ENCODE results near the gene SART3.
"Not testable (repeated sequence)": the region's sequence is repeated elsewhere in the genome, so short reads cannot be mapped to it uniquely, and the experiment has no call there.

The SART3 gene

DNA sequence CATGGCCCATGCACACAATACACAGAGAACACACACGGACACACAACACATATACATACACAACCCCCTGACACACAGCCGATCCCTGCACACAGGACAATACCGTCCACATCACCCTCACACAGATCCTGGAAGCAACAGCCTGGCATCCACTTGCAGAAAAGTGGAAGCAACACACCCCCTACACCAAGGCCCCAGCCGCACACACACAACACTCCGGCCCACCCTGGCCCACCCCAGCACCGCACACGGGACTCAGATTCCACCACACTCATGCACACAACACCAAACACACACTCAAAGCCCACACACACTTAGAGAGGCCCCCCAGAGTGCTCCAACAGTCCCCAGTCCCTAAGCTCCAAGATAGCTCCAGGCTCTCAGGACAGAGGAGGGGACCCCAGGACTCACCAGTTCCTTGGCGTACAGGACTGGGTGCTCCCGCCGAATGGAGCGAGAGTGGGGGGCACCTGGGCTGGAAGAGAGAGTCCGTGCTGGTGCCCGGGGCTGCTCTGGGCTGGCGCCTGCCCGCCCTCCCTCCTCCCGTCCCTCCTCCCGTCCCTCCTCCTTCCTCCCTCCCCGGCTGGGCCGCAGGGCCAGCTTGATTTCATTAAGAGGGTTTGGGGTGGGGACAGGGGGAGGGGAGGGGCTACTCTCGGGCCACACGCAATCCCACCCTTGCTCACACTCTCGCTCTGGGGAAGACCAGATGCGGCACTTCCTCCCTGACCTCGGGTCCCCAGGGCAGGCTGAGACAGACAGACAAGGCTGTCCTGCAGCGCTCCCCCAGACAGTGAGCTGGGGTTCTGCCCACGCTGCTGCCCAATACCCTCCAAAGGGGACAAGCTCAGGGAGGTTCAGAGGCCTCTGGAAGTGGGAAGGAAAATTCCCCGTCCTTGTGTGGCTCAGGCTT is 36.8 kb upstream of the SART3 start, which contains the start of gene TMEM119:
Gene TMEM119, minus strand, starts transcription at position 526 of the 913 bp plus-strand sequence. CDS start 5,701 bp downstream, outside the sequence.
- no peak for DNase-seq

DNA sequence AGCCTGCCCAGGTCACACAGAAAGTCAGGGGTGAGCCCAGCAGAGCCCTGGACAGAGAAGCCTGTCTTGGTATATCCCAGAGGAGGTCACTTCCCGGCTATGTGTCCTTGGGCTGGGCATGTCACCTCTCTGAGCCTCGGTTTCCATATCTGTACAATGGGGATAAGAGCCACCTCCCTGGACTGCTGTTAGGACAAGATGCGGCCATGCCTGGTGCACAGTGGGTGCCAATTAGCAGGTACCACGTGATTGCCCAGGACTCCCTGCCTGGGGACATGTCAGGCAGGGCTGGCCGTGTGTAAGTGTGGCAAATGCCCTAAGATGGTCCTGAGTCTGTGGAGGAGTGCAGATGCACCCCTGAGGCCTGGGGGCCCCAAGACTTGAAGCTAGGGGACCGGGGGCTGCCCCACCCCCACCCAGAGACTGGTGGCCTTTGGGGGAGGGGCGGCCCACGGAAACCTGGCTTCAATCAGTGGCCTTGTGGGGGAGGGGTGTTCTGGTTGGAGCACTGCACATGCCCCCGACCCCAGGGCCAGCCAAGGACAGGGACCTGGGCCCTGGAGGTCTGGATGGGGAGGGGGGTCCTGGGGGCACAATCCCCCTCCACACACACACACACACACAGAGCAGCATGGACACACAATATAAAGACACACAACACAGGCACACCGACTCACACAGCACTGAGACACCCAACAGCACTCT is 36.0 kb upstream of the SART3 start:
- no peak for DNase-seq

DNA sequence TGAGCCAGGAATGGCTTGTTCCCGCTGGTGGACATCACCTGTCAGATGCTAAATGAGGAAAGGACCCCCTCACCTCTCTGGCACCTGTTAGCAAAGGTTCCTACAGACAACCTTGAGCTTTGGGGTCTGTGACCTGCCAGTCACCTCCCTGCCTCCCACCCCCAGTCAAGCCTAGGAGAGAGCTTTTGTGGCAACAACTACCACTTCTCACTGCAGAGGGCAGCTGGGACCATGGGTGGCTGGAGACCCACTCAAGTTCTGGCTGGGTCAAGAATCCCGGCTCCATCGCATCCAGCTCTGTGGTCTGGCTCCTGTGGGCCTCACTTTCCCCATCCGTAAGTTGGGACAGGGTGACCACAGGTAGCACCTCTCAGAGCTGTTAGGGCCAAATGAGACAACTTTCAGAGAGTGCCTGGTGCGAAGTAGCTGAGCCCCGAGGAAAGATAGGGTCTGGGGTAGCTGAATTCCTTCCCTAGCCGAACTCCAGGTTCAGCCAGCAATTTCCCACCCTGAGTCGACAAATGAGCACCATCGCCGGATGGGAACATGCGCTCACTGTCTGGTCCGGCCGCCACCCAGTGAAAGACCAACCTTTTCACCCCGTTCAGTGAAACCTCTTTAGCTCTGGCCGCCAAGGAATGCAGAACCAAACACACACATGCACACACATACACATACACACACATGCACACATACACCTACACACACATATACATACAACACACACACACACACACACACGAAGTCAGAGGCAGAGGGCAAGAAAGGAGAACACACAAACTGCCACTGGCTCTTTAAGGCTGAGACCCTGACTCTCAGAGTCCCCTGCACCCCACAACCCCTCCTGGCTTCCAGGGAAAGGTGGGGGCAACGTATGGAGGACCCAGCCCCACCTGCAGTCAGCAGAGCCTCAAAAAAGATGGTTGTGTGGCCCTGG is 35.0 kb upstream of the SART3 start:
- no peak for DNase-seq

DNA sequence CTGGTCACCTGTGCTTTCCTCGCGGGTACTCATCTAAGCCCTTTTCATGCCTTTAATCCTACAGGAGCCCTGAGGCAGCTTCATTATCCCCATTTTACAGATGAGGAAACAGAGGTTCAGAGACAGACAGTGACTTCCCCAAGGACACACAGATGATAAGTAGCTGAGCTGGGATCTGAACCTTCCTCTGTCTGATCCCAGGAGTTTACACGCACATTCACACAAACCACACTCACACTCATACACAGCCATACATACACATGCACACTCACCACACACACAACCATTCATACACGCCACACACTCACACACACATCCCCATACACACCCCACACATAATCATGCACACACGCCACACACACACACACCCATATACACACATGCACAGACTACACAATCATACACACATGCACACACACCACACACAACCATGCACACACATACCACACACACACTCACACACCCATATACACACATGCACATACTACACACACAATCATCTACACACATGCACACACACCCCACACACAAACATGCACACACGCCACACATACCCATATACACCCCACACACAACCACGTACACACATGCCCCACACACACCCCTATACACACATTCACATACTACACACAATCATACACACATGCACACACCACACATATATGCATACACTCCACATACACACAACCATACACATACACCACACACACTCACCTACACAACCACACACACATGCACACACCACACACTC is 34.2 kb upstream of the SART3 start:
- no peak for DNase-seq

DNA sequence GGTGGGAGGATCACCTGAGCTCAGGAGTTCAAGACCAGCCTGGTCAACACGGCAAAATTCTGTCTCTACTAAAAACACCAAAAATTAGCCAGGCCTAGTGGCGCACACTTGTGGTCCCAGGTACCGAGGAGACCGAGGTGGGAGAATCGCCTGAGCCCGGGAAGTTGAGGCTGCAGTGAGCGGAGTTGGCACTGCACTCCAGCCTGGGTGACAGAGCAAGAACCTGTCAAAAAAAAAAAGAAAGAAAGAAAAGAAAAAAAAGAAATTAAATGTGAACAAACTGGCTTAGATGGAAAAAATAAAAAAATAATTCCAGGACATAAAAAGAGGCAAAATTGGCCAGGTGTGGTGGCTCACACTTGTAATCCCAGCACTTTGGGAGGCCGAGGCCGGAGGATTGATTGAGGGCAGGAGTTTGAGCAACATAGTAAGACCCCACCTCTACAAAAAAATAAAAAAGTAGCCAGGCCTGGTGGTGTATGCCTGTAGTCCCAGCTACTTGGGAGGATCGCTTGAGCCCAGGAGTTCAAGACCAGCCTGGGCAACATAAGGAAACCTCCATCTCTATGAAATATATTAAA is 33.4 kb upstream of the SART3 start:
- no peak for DNase-seq

DNA sequence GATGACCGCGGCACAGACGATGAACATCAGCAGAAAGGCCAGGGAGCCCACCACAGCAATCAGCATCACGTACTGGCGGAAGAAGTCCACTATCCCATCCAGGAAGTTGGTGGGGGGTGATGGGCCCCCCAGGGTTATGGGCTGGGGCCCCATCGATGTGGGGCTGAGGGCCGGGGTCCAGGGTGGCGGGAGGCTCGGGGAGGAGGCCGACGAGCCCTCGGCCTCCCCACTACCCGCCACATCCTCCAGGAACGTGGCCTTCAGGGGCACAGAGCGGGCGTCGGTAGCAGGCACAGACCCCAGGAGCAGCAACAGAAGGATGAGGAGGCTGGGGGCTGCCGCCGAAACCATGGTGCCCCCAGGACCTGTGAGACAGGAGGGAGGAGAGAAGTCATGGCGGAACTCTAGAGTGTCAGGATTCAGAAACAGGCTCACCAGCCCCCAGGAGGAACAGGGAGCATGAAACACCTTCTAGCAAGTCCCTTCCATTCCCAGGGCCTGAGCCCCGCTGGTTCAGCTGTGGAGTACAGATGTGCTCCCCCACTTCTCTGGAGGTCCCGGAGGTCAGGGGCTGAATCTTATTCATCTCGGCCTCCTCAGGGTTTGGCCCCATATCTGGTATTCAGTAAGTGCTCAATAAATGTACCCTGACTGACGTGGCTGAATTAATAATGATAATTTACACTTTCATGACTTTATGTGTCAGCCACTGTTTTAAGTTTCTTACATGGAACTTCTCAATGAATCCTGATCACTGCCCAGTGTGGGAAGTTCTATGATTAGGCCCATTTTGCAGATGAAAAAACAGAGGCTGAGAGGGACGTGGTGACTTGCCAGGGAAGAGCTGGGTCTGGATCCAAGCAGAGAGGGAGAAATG is 31.3 kb upstream of the SART3 start:
- no peak for DNase-seq

DNA sequence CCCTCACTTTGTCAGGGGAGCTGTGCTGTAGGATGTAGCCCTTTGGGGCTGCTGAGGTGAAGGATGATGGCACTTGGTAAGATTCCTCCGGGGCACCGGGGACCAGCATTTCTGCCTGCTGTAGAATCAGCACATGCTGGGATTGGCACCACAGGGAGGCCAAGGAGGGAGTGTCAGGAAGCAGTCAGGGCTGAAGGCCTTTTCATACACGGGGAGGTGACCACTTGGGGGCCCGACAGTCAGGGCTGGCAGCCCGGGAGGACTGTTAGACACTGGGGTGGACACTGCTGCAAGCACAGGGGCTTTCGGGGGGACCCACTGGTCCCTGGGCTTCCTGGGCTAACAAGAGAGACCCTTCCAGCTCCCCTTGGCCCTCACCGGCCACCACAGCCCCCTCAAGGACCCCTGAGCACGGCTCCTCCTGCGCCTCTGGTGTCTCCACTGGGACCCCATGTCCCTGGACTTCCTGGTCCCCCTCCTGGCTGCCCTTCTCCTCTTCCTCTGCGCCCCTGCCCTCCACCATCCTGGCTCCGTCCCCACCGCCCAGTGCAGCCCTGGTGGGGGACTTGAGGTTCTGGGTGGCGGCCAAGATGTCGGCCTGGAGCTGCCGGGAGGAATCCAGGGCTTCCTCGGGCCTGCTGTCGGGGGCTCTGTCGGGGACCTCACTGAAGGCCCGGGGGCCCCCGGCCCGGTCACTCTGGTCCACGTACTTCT is 30.5 kb upstream of the SART3 start:
- no peak for DNase-seq

DNA sequence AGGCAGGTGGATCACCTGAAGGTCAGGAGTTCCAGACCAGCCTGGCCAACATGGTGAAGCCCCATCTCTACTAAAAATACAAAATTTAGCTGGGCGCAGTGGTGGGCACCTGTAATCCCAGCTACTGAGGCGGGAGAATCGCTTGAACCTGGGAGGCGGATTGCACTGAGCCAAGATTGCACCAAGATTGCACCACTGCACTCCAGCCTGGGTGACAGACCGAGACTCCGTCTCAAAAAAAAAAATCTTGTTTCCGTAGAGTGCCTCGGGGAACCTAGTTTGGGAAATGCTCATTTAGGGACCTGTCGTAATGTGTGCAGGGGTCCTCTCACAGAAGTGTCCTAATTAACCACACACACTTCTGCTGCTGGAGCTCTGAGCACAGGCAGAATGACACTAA is 29.5 kb upstream of the SART3 start:
- DNase-seq: not testable (repeated sequence)

DNA sequence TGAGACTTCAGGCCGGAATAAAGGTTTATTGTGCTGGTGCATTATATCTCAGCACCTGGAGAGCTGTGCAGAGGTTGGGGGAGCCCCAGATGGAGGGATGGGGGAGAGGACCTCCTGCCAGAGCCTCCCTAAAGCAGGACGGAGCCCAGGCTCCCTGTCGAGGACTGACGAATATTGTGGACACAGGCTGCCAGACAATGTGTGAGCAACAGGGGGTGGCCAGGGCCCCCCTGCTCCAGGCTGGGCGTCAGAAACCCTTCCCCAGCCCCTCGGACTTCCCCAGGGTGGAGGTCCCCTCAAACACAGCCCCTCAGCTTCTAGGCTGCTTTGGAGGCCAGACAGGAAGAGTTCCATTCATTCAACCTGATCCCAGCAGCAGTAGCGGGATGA is 28.9 kb upstream of the SART3 start:
- DNase-seq: no peak

DNA sequence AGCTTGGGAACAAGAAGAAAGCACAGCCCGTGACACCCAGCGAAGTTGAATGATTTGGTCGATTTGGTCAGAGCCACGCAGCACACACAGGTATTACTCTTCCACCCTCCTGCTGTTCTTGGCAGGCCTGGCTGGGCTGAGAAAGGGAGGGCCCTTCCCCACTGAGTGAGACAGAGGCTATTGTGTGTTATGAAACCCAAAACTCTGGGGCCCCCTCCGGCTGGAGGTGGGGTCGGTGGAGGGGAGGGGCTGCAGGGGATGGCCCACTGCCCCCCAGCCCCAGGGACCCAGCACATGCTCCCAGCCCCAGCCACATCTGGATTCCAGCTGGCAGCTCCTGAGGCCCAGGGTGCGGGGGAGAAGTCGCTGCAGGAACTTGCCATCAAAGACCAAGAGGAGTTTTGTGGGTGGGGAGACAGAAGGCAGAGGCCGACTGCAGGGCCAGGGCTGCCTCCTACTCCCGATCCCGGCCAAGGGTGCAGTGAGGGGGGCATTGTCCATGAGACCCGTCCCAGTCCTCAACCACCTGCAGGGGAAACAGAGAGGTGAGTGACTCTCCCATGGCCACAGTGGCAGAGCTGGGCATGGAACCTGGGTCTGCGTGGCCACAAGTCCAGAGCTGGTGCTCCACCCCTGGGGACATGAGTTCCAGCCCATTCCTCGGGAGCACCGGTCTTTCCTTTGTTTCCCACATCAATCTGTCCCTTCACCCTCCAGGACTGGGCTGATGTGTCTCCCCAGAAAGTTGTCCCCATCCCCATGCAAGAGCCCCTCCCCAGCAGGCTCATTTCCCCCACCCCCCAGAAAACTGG is 28.3 kb upstream of the SART3 start:
- DNase-seq: no peak

DNA sequence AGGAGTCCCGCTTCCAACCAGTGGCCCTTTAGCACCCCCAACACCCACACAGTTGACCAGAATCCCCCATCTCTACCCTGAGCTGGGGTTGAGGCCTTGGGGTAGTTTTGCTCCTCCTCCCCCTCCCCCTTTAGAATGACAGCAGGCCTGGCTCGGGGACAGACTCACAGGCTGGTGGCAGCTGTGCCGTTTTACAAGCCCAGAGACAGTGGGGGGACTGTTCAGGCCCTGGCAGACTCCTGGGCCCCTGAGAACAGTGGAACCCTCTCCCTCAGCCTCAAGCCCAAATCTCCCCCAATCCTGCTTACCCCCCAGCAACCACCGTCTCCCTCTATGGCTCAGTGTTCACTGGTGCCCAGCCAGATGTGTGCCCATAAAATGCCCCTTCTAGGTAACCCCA is 26.9 kb upstream of the SART3 start:
- DNase-seq: no peak

DNA sequence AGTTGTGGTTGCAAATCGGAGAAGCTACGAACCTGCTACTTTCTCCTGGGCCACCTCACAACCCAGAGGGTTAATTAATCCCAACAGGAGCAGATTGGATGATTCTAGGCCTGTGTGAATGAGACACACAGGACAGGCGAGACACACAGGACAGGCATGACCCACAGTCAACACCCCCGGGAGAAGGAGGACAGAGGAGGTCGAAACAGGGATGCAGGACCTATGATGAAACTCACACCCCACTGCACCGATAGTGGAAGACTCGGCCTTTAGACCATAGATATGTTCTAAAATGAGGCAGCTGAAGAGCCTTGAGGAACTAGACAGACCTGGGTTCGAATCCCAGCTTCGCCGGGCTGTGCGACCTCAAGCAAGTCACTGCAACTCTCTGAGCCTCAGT is 25.3 kb upstream of the SART3 start:
- no peak for DNase-seq

DNA sequence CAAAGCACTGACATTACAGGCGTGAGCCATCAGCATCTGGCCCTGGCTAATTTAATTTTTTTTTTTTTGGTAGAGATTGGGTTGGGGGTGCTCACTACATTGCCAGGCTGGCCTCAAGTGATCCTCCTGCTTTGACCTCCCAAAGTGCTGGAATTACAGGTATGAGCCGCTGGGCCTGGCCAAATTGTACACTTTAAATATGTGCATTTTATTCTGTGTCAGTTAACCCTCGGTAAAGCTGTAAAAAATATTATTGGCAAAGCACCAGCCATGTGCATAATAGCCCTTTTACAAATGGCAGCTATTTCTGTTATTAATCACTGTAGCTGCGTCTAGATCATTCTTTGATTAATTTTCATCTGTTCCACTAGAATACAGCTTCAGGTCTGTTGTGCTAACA is 24.9 kb upstream of the SART3 start:
- no peak for DNase-seq

DNA sequence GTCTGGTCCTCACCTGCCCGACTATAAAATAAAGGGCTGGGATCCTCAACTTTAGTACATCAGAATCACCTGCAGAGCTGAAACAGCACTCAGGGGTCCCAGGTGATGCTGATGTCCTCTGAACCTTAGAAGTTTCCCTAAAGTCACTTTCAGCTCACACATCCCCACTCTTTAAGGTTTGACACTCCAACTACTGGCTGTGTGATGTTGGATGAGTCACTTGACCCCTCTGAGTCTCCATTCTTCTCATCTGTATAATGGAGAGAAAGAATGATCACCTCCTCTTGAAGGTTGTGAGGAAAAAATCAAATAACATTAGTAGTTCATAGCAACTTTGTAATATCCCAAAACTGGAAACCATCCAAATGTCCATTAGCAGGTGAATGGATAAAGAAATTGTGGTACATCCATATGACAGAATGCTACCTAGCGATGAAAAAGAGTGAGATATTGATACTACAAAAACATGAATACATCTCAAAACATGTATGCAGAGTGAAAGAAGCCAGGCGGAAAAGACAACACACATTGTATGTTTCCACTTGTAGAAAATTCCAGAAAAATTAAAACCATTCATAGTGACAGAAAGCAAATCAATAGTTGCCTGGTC is 23.6 kb upstream of the SART3 start:
- no peak for DNase-seq

DNA sequence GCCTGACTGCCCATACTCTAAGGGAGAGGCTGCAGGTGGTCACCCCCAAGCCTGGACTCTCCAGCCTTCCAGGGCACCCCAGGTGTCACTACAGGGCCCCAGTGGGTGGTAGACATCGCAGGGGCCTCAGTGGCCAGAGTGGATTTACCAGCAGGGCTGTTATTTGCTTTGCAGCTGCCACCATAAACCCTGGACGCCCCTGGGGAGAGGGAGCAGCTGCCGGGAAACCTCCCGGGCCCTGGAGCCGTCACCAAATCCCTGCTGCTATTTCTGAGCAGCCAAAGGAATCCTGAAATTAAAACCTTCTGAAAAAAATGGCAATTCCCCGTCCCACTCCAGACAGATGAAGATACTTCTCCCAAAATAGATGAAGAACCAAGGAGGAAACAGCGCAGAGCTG is 23.0 kb upstream of the SART3 start:
- no peak for DNase-seq

DNA sequence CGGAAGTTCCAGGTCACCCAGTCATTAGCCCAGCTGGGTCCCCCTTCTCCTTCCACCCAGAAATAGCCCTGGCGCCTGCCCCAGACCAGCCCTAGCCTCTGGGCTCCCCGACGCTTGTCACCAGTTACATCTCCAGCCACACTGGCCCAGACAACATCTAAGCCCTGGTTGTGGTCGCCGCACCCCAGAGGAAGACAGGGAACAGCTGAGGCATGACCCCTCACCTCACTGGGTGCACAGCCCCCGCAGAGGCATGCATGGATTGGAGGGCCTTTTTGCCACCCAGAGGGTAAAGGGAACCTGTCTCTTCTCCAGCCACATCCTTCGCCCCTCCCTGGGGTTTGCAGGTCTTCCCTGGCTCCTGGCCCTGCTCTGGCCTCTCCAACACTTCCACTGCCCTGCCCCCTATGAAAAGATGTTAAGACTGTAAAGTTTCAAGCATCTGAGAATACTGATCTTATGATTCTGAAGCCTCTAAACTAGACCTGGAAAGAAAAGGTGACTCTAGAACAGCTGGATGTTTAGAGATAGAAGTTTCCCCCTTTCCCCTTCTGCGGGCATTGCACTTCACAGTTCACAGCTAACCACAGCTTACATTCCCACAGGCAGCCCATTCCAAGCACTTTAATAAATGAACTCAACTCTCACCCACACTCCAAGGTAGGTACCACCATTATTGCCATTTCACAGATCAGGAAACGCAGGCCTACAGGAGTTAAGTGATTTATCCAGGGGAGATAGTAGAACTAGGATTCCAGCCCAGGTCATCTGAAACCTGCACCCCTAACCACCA is 22.2 kb upstream of the SART3 start:
- DNase-seq: no peak

DNA sequence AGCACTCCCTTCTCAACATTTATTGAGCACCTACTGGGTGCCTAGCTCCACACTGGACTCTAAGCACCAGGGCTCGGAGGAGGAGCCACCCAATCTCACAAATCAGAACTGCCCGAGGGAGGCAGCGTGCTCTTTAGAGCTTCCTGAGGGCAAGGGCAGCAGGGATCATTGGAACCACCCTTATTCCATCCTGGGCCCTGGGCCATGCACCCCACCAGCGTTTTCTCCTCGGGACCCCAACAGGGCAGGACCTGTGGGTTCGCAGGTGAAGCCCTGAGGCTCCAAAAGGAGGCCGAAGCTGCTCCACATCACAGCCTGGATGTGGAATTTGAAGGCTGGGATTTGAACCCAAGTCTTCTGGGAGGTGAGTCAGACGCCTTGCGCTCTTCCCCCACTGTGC is 21.5 kb upstream of the SART3 start:
- no peak for DNase-seq

Measured in T1000 (cell line).